ENCODE data around the gene ARSK.
A peak's percentile ranks its signal among the peaks of the same experiment; 100 is the strongest.
"Not testable (repeated sequence)": the region's sequence is repeated elsewhere in the genome, so short reads cannot be mapped to it uniquely, and the experiment has no call there.

Gene ARSK

GRCh38 chr5:95620870-95621838 lies 66.3 kb downstream of the ARSK start:
- peak; percentile 12 for DNase-seq (ENCODE audit: low read depth)

GRCh38 chr5:95621839-95622629 lies 67.1 kb downstream of the ARSK start:
- DNase-seq (ENCODE audit: low read depth), result no peak

- DNase-seq (ENCODE audit: low read depth), result no peak
These were observed 68.8 kb downstream of the ARSK start for GRCh38 chr5:95623706-95624105.

GRCh38 chr5:95624368-95624767 lies 69.5 kb downstream of the ARSK start:
- DNase-seq (ENCODE audit: low read depth), result no peak

DNA sequence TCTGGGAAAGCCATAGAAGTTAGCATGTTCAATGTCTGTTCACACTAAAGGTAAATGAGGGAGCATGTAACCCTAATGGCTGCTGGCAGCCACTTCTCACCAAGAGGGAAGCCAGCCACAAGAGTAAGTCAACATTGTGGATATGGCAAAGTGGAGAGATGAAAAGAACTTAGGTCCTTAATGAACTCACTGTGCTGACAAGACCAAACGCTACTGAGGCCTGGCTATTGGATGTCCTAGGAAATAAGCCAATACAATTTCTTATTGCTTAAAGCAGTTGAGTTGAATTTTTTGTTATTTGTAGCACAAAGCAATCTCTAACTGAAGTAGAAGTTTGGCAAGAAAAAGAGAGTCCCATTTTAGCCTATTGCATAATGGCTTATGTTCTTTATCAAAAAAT lies 71.8 kb downstream of the ARSK start:
- DNase-seq (ENCODE audit: low read depth), result no peak

DNA sequence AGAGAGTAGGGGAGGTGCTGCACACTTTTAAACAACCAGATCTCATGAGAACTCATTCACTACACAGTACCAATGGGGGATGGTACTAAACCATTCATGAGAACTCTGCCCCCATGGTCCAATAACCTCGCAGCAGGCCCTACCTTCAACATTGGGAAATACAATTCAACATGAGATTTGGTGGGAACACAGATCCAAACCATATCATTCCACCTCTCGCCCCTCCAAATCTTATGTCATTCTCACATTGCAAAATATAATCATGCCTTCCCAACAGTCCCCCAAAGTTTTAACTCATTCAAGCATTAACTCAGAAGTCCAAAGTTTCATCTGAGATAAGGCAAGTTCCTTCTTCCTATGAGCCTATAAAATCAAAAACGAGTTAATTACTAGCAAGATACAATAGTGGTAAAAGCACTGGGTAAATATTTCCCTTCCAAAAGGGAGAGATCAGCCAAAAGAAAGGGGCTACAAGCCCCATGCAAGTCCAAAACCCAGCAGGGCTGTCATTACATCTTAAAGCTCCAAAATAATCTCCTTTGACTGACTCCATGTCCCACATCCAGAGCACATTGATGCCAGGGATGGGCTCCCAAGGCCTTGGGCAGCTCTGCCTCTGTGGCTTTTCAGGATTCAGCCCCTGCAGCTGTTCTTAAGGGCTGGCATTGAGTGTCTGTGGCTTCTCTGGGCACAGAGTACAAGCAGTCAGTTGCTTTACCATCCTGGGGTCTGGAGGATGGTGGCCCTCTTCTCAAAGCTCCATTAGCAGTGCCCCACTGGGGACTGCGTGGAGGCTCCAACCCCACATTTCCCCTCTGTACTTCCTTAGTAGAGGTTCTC lies 73.3 kb downstream of the ARSK start:
- no peak for DNase-seq (ENCODE audit: low read depth)

DNA sequence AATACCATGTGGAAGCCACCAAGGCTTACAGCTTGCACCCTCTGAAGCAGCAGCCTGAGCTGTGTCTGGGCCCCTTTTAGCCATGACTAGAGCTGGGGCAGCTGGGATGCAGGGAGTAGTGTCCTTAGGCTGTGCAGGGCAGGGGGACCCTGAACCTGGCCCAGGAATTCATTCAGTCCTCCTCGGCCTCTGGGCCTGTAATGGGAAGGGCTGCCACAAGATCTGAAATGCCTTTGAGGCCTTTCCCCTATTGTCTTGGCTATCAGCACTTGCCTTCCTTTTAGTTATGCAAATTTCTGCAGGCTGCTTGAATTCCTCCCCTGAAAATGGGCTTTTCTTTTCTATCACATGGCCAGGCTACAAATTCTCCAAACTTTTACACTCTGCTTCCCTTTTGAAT lies 74.0 kb downstream of the ARSK start:
- no peak for DNase-seq (ENCODE audit: low read depth)

DNA sequence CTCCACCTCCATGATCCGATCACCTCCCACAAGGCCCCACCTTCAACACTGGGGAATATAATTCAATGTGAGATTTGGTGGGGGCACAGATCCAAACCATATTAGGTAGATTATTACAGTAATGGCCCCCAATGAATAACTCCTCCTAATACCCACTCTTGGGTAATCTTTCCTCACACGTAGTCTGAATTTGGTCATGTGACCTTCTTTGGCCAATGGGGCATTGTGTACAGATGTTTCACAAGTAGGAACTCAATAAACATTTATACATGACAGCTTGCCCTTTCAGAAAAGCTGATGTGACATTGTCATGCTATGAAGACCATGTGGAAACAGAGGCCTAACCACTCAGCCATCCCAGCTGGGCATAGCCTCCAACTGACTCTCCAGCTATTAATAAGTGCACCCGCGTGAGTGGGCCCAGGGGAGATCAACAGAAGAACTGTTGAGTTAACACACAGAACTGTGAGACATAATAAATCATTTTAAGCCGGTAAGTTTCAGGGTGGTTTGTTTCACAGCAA lies 75.6 kb downstream of the ARSK start:
- DNase-seq (ENCODE audit: low read depth), result no peak

GRCh38 chr5:95631255-95631958 lies 76.5 kb downstream of the ARSK start:
- peak; percentile 75 for DNase-seq (ENCODE audit: low read depth)

DNA sequence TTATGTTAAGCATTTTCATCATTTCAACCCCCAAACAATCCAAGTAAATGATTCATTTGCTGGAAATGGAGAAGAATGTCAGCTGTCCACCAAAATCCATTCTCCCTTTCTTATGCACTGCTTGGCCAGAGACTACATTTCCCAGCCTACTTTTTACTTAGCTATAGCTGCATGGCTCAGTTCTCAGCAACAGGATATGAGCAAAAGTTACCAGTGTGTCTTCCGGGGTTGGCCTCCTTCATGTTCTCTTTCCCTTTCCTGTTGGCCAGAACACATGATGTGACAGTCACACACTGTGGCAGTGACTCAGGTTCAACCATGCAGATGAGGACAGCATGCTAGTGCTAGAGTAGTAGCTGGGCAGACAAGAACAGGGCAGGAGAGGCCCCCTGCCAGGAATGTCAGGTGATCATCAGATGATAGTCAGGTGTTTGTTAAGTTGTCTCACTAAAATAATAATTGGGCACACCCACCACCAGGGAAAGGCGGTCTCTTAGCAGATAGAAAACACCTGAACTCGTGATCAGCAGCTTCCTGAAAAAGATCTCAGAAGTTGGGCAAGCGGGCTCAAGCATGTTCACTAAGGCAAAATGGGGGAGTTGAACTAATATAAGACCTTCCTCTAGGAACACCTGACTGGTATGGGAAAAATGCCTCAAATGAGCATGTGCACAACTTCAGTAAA lies 77.2 kb downstream of the ARSK start:
- DNase-seq (ENCODE audit: low read depth), result peak; percentile 26

DNA sequence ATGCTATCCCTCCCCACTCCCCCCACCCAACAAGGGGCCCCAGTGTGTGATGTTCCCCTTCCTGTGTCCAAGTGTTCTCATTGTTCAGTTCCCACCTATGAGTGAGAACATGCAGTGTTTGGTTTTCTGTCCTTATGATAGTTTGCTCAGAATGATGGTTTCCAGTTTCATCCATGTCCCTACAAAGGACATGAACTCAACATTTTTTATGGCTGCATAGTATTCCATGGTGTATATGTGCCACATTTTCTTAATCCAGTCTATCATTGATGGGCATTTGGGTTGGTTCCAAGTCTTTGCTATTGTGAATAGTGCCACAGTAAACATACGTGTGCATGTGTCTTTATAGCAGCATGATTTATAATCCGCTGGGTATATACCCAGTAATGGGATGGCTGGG lies 78.0 kb downstream of the ARSK start:
- DNase-seq (ENCODE audit: low read depth), result not testable (repeated sequence)

- DNase-seq (ENCODE audit: low read depth), result no peak
These were observed 78.8 kb downstream of the ARSK start for GRCh38 chr5:95633671-95634070.

- DNase-seq (ENCODE audit: low read depth), result no peak
These were observed 79.2 kb downstream of the ARSK start for GRCh38 chr5:95634081-95634480.

GRCh38 chr5:95638632-95639031 lies 83.7 kb downstream of the ARSK start:
- no peak for DNase-seq (ENCODE audit: low read depth)

- peak; percentile 62 for DNase-seq (ENCODE audit: low read depth)
These were observed 86.9 kb downstream of the ARSK start for GRCh38 chr5:95641741-95642220.

GRCh38 chr5:95643152-95643551 lies 88.3 kb downstream of the ARSK start:
- DNase-seq (ENCODE audit: low read depth), result no peak

DNA sequence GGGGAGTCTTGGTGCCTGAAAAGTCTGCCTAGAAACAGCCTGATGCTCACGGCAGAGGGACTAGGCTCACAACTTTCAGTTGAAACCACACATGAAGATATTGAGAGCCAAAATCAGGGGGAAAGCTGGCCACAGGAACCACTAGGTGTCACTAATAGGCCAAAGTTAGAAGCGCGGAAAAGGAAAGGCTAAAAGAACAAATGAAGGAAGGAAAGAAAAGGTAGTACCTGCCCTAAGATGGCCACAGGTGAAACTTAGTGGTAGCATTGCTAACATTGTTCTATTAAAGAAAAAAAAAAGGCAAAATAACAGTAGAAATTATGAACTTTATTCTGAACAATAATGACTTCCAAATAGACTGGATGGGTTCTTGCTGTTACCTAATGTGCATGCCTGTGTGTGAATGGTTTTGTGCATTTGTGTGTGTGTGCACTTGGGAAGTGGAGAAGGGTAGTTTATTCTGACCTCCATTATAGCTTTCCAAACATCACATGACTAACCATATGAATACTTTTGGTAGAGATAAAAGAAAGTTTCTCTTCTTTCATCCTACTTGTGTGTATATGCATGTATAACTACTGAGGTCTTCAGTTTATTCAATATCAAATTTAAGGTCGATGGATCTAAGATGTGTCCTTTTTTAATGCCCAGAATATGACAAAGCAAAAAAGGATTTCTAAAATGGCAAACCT lies 89.6 kb downstream of the ARSK start:
- peak; percentile 39 for DNase-seq (ENCODE audit: low read depth)

DNA sequence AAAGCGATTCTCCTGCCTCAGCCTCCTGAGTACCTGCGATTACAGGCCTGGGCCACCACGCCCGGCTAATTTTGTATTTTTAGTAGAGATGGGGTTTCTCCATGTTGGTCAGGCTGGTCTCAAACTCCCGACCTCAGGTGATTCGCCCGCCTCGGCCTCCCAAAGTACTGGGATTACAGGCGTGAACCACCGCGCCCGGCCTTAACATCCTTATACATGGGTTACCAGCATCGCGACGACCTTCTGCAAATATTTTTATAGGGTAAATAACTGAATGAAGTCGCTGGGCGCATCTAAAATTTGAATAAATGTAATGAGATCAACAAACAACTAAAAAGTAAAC lies 91.3 kb downstream of the ARSK start:
- DNase-seq (ENCODE audit: low read depth), result not testable (repeated sequence)

DNA sequence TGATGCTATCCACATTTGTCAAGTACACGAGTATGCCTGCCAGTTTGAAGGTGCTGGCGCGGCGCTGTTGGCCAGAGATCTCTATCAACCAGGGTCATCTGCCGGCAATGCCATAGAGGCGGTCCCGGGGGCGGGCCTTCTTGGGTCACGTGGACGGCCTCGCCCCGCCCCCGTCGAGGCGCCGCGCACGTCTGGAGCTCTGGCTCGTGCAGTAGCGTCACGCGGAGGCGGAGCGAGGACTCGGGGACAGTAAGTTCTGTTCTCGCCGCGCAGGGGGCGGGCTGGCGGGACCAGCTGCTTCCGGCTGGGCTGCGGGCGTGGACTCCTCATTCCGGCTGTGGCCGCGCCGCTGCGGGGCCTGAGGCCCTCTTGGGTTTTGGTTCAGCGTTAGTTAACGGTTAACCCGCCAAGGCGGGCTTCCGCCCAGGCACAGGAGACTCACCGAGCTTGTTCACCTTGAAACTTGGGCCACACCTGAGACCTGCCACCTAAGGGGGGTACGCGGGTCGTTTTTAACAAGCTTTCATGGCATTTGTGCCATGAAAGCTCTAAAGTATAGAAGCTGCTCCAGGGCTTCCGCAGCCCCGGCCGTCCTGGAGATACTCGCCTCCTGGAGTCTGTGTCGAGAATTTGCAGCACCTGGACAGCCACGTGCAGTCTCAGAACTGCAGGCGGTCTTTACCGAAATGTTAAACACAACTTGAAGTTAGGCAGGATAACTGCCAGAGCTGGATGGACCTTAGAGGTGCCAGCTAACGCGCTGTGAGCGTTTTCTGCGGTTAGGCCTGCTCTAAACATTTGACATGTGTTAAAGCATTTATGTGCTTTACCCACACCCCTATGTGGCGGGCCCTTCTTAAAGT lies 91.9 kb downstream of the ARSK start, which contains the start of gene RFESD:
TSS of gene RFESD (plus strand) at position 209 of the 863 bp plus-strand sequence. CDS start 5,495 bp downstream, outside the sequence.
- peak; percentile 97 for DNase-seq (ENCODE audit: low read depth)

All from fibroblast of gingiva (primary cell).